ENCODE data around the gene PCDHGB6. TPM values are rescaled to one million over a fixed set of nuclear protein-coding genes. Genes with fewer than 3 reads are reported as not detected.

The PCDHGB6 gene
- total RNA-seq, 1 experiment from 2014 or later: not detected

DNA sequence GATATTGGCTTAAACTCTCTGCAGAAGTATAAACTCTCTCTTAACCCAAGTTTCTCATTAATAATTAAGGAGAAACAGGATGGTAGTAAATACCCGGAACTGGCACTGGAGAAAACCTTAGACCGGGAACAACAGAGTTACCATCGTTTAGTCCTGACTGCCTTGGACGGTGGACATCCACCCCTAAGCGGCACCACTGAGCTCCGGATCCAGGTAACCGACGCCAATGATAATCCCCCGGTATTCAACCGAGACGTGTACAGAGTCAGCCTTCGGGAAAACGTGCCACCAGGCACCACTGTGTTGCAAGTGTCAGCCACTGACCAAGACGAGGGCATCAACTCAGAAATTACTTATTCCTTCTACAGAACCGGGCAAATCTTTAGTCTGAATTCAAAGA lies 9.2 kb upstream of the PCDHGB6 start:
- H4K20me1 ChIP-seq (ENCODE audit: insufficient read depth): no peaks in the 10 kb centered on the region
- no peak for DNase-seq
- H3K4me3 ChIP-seq: no peak overlapping the region
- no peak overlapping the region for H3K4me2 ChIP-seq
- no peak overlapping the region for H3K27ac ChIP-seq
- no peak overlapping the region for H2AFZ ChIP-seq
- no peaks in the 10 kb centered on the region for H3K9me3 ChIP-seq (ENCODE audit: insufficient read depth, low read depth)
- intact Hi-C loops (cut with micrococcal nuclease; ENCODE audit: unreplicated experiment): no loop called here
- BruUV-seq (replicated peaks): no TSS peak
- no peaks in the 10 kb centered on the region for H3K9me2 ChIP-seq (ENCODE audit: insufficient read depth)
- no peaks in the 10 kb centered on the region for H3F3A ChIP-seq (ENCODE audit: insufficient read depth, low read depth)
- TF ChIP-seq EZH2 (IDR thresholded peaks at IDR 0.05; ENCODE audit: low read depth): no peak
- no peaks in the 10 kb centered on the region for H3K36me3 ChIP-seq (ENCODE audit: low read depth)
- CTCF ChIA-PET: no interaction called here
- no peaks in the 10 kb centered on the region for H3K4me1 ChIP-seq (replicated peaks; ENCODE audit: insufficient read depth)
- POLR2A ChIA-PET (ENCODE audit: unreplicated experiment): no interaction called here
- no peaks in the 10 kb centered on the region for H3K79me2 ChIP-seq (ENCODE audit: low read depth)
- peaks cover 36% of the 10 kb centered on the region for H3K27me3 ChIP-seq (ENCODE audit: insufficient read depth, low read depth)

- Histone ChIP-seq H3K36me3 (ENCODE audit: low read depth) (no peaks in the 10 kb centered on the region), H3K4me2 (no peak overlapping the region), H3K9me2 (ENCODE audit: insufficient read depth) (no peaks in the 10 kb centered on the region), H3K4me1 (replicated peaks; ENCODE audit: insufficient read depth) (no peaks in the 10 kb centered on the region), H3K9me3 (ENCODE audit: insufficient read depth, low read depth) (no peaks in the 10 kb centered on the region), H3K79me2 (ENCODE audit: low read depth) (no peaks in the 10 kb centered on the region), H2AFZ (no peak overlapping the region), H3K27ac (no peak overlapping the region), H3K27me3 (ENCODE audit: insufficient read depth, low read depth) (peaks cover 47% of the 10 kb centered on the region), H3F3A (ENCODE audit: insufficient read depth, low read depth) (no peaks in the 10 kb centered on the region), H4K20me1 (ENCODE audit: insufficient read depth) (no peaks in the 10 kb centered on the region), H3K4me3 (no peak overlapping the region)
- no TSS peak for BruUV-seq (replicated peaks)
- TF ChIP-seq EZH2 (IDR thresholded peaks at IDR 0.05; ENCODE audit: low read depth): no peak
- TF ChIP-seq, protein P1, sequence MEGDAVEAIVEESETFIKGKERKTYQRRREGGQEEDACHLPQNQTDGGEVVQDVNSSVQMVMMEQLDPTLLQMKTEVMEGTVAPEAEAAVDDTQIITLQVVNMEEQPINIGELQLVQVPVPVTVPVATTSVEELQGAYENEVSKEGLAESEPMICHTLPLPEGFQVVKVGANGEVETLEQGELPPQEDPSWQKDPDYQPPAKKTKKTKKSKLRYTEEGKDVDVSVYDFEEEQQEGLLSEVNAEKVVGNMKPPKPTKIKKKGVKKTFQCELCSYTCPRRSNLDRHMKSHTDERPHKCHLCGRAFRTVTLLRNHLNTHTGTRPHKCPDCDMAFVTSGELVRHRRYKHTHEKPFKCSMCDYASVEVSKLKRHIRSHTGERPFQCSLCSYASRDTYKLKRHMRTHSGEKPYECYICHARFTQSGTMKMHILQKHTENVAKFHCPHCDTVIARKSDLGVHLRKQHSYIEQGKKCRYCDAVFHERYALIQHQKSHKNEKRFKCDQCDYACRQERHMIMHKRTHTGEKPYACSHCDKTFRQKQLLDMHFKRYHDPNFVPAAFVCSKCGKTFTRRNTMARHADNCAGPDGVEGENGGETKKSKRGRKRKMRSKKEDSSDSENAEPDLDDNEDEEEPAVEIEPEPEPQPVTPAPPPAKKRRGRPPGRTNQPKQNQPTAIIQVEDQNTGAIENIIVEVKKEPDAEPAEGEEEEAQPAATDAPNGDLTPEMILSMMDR (conservative IDR thresholded peaks at IDR 0.05): no peak
- intact Hi-C loops (cut with micrococcal nuclease; ENCODE audit: unreplicated experiment): no loop called here
- no peak for DNase-seq
- ChIA-PET POLR2A (ENCODE audit: unreplicated experiment) (no interaction called here), CTCF (no interaction called here)
Observed at GRCh38 chr5:141399555-141400258, 8.1 kb upstream of the PCDHGB6 start.

DNA sequence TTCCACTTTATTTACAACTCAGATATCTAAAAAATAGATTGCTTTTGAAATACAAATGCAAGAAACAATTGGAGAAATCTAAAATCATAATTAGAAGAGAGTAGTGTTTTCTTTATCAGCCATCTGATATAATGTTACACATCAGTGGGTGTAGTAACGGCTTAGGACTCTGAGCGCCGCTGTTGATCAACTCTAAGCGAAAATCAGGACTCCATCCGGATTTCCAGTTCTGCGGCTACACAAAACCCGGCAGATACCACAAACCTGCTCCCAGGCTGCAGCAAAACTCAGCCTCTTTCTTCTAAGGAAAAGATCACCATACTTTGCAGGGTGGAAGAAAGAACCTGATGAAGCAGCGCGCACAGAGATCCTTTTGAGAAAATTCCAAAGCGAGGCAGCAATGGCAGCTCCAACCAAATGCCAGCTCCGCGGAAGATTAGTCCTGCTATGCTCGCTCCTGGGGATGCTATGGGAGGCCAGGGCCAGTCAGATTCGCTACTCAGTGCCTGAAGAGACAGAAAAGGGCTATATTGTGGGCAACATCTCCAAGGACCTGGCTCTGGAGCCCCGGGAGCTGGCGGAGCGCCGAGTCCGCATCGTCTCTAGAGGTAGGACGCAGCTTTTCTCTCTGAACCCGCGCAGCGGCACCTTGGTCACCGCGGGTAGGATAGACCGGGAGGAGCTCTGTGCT lies 5.1 kb upstream of the PCDHGB6 start, which contains the start of gene PCDHGA9:
Gene PCDHGA9 (plus strand): TSS at position 226 of the 691 bp plus-strand sequence. CDS start 175 bp downstream, at position 401.
- ChIA-PET POLR2A (ENCODE audit: unreplicated experiment) (no interaction called here), CTCF (no interaction called here)
- no peaks in the 10 kb centered on the region for H3K9me3 ChIP-seq (ENCODE audit: insufficient read depth, low read depth)
- no peaks in the 10 kb centered on the region for H3F3A ChIP-seq (ENCODE audit: insufficient read depth, low read depth)
- H3K4me1 ChIP-seq (replicated peaks; ENCODE audit: insufficient read depth): no peaks in the 10 kb centered on the region
- H2AFZ ChIP-seq: no peak within 1 kb of the TSS
- H3K27me3 ChIP-seq (ENCODE audit: insufficient read depth, low read depth): peaks cover 53% of the 10 kb centered on the region
- no TSS peak for BruUV-seq (replicated peaks)
- no peak for TF ChIP-seq EZH2 (IDR thresholded peaks at IDR 0.05; ENCODE audit: low read depth)
- TF ChIP-seq, protein P1 (conservative IDR thresholded peaks at IDR 0.05): peak; percentile 69
- H4K20me1 ChIP-seq (ENCODE audit: insufficient read depth): no peaks in the 10 kb centered on the region
- no peaks in the 10 kb centered on the region for H3K9me2 ChIP-seq (ENCODE audit: insufficient read depth)
- no peak within 1 kb of the TSS for H3K4me3 ChIP-seq
- intact Hi-C loops (cut with micrococcal nuclease; ENCODE audit: unreplicated experiment): no loop called here
- no peak within 1 kb of the TSS for H3K27ac ChIP-seq
- no peaks in the 10 kb centered on the region for H3K36me3 ChIP-seq (ENCODE audit: low read depth)
- DNase-seq: peak in 1 of 2 experiments; percentile 10
- H3K4me2 ChIP-seq: 0 out of 2 replicates have a peak within 1 kb of the TSS, but pooled peaks have one; percentile 13
- H3K79me2 ChIP-seq (ENCODE audit: low read depth): no peaks in the 10 kb centered on the region

Data from PC-9 (cell line).